Gastroesophageal sphincter (tissue), 3 donors: ENCODE data around the gene FAM237B.

Source experiments
- CTCF ChIP-seq, 4 experiments: fragments of 200-600 bp in 2 of 4; fragments of 450-650 bp in 2 of 4; sonication (generic) in 1 of 4; IDR thresholded peaks; one replicate each; pipeline ENCODE4 v1.5.1; 2017 to 2019; ENCODE audit warnings: antibody characterized with exemption in 4 of 4, mild to moderate bottlenecking in 2 of 4, moderate library complexity in 2 of 4
- EP300 ChIP-seq: sonication (generic); formaldehyde crosslinking; IDR thresholded peaks from one replicate; pipeline ENCODE4 v1.6.1; 2017; ENCODE audit warnings: antibody characterized with exemption, mild to moderate bottlenecking
- POLR2A ChIP-seq, 2 donors: fragments of 450-650 bp; IDR thresholded peaks; one replicate each; pipeline ENCODE4 v1.6.1; 2017; ENCODE audit warnings: antibody characterized with exemption in 2 of 2, mild to moderate bottlenecking in 2 of 2, moderate library complexity in 1 of 2
- POLR2AphosphoS5 ChIP-seq: sonication (generic); formaldehyde crosslinking; IDR thresholded peaks from one replicate; pipeline ENCODE4 v1.6.1; 2017; ENCODE audit warnings: antibody characterized with exemption

- no peak for TF ChIP-seq EP300
- no peak for TF ChIP-seq CTCF (IDR thresholded peaks at IDR 0.05)
- TF ChIP-seq POLR2A (IDR thresholded peaks at IDR 0.05): no peak
- TF ChIP-seq POLR2AphosphoS5: no peak
These were observed 44.9 kb downstream of the FAM237B start for GRCh38 chr7:90276033-90276728.
